ENCODE data around the gene KIF2C.

KIF2C gene

DNA sequence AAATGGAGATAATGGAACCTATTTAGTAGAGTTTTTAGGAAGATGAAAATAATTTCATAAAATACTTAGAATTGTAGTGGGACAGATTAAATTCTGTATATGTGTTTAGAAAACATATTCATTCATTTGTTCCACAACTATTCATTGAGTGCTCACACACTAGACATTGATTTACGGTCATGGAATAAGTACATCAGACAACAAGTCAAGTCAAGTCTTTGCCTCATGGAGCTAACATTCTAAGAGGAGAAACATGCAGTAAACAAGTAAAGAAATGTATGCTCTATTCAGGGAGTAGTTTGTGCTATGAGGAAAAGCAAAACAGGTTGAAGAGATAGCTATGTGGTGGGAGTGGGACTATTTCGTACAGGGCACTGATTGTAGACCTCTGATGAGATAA, 77.7 kb downstream of the KIF2C start:
- DNase-seq, result no peak
